Astrocyte (in vitro differentiated cells and primary cell): Measurements from ENCODE around the gene SELENOP.

Experiments
- CTCF ChIP-seq: IDR thresholded peaks from 2 replicates; pipeline ENCODE4 v1.5.1; 2011; ENCODE audit warnings: low read depth, mild to moderate bottlenecking, inconsistent platforms, low read length, moderate library complexity; ENCODE audit not compliant: insufficient read depth
- EZH2 ChIP-seq: IDR thresholded peaks from 2 replicates; pipeline ENCODE4 v1.6.1; 2012; ENCODE audit warnings: mild to moderate bottlenecking, low read length, inconsistent platforms; ENCODE audit not compliant: insufficient read depth

- TF ChIP-seq CTCF (no peak), EZH2 (no peak)
Measured at GRCh38 chr5:42785756-42786155, 25.9 kb downstream of the SELENOP start.
